Stimulated activated CD8-positive, alpha-beta memory T cell treated with anti-CD3 and anti-CD28 coated beads, Interleukin-12 subunit alpha, Interleukin-12 subunit beta, amount 100 ng/mL, for 1 hour (primary cell): ENCODE measurements around the gene UVRAG.

Experiments used
- DNase-seq: peaks from one replicate; pipeline ENCODE4 v3.0.0-alpha.2; 2020; ENCODE audit warnings: low read depth

The UVRAG gene

GRCh38 chr11:75784085-75784478 lies 30.9 kb upstream of the UVRAG start:
- no peak for DNase-seq

- DNase-seq, result no peak
Observed at GRCh38 chr11:75784506-75784905, 30.5 kb upstream of the UVRAG start.

- no peak for DNase-seq
Observed at GRCh38 chr11:75785187-75785586, 29.8 kb upstream of the UVRAG start.

GRCh38 chr11:75786101-75786736 lies 28.8 kb upstream of the UVRAG start:
- no peak for DNase-seq

- no peak for DNase-seq
Observed at GRCh38 chr11:75789521-75789920, 25.5 kb upstream of the UVRAG start.

- DNase-seq, result no peak
Observed at GRCh38 chr11:75790986-75791385, 24.0 kb upstream of the UVRAG start.

GRCh38 chr11:75792127-75792731 lies 22.8 kb upstream of the UVRAG start:
- DNase-seq, result no peak

GRCh38 chr11:75792997-75793800 lies 21.8 kb upstream of the UVRAG start:
- no peak for DNase-seq

- no peak for DNase-seq
Observed at GRCh38 chr11:75793966-75794365, 21.0 kb upstream of the UVRAG start.

- DNase-seq, result no peak
Observed at GRCh38 chr11:75795276-75796090, 19.5 kb upstream of the UVRAG start.

- DNase-seq, result no peak
Observed at GRCh38 chr11:75796091-75796435, 18.9 kb upstream of the UVRAG start.

GRCh38 chr11:75797116-75797515 lies 17.9 kb upstream of the UVRAG start:
- DNase-seq, result no peak

- no peak for DNase-seq
Observed at GRCh38 chr11:75797792-75798191, 17.2 kb upstream of the UVRAG start.

- no peak for DNase-seq
Observed at GRCh38 chr11:75800136-75800675, 14.8 kb upstream of the UVRAG start.

- no peak for DNase-seq
Observed at GRCh38 chr11:75800728-75801361, 14.2 kb upstream of the UVRAG start.

GRCh38 chr11:75801362-75802020 lies 13.5 kb upstream of the UVRAG start:
- no peak for DNase-seq

GRCh38 chr11:75802021-75802912 lies 12.7 kb upstream of the UVRAG start:
- no peak for DNase-seq

GRCh38 chr11:75802913-75803820 lies 11.8 kb upstream of the UVRAG start:
- peak; percentile 58 for DNase-seq

GRCh38 chr11:75809111-75809510 lies 5.9 kb upstream of the UVRAG start:
- no peak for DNase-seq
